ENCODE results near the gene ZKSCAN4.

ZKSCAN4 gene

DNA sequence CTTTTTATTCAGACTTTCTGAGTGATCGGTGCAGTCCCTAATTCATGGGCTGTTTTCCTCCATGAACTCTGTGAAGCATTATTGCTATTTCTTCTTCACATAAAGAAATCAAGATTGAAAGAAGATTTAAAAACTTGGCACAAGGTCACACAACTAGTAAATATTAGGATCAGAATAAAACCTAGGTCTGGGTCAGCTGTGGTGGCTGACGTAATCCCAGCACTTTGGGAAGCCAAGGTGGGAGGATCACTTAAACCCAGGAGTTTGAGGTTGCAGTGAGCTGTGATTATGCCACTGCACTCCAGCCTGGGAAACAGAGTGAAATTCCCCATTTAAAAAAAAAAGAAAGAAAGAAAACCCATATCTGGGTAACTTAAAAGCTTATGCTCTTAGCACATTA lies 25.6 kb downstream of the ZKSCAN4 start:
- no peak for TF ChIP-seq GATA2 (IDR thresholded peaks at IDR 0.05; ENCODE audit: low read depth, low read length)
- no peak for TF ChIP-seq GATA3 (IDR thresholded peaks at IDR 0.05; ENCODE audit: low read depth, low read length)

GRCh38 chr6:28225056-28225834 lies 26.8 kb downstream of the ZKSCAN4 start, which contains the start of gene ZSCAN9:
Gene ZSCAN9 (plus strand): TSS chr6:28225275. CDS start chr6:28227085, 1,810 bp downstream.
- TF ChIP-seq GATA3 (IDR thresholded peaks at IDR 0.05; ENCODE audit: low read depth, low read length) (no peak), GATA2 (IDR thresholded peaks at IDR 0.05; ENCODE audit: low read depth, low read length) (no peak)

- no peak for TF ChIP-seq GATA2 (IDR thresholded peaks at IDR 0.05; ENCODE audit: low read depth, low read length)
These were observed 27.7 kb downstream of the ZKSCAN4 start for GRCh38 chr6:28224131-28225055.

GRCh38 chr6:28220257-28221133 lies 31.6 kb downstream of the ZKSCAN4 start:
- TF ChIP-seq GATA3 (IDR thresholded peaks at IDR 0.05; ENCODE audit: low read depth, low read length), result no peak

DNA sequence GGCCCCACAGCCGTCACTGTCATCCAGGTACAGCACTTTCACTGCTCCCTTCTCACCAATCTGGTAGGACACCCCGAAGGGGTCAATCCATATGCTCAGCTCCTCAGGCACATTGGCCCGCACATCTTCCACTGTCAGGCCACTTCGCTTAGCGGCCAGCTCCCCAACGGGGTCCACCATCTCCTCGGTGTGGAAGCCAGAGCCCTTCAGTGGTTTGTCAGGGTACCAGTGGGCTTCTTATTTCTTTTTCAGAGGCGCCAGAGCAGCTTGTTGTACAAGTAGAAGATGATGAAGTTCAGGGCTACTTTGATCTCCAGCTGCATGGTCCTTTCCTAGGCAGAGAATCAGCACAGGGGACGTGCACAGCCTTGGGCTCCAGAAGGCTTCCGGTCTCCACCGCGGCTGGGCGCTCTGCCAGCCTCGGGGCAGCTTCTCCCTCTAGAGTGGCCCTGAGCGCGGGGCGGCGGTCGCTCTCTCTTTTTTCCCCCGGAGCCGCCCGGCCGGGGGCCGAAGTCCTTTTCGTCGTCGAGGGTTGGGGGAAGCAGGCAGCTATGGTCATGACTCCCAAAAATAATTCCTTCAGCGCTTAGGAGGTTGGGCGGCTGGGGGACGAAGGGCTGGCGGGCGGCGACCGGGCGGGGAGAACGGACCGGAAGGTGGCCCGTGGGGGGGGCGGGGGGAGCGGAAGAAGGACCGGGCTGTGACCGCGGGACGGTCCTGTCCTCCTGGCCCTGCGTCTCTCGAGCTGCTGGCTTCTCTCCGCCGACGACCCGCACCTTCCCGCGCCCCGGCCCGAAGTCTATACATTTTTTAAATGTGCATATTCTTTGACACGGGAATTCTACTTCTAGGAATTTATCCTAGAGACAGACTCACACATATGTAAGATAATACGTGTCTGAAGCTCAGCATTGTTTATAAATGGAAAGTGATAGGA lies 33.5 kb downstream of the ZKSCAN4 start:
- TF ChIP-seq GATA2 (IDR thresholded peaks at IDR 0.05; ENCODE audit: low read depth, low read length) (no peak; the same call in 1 of the 2 replicates), GATA3 (IDR thresholded peaks at IDR 0.05; ENCODE audit: low read depth, low read length) (no peak)

DNA sequence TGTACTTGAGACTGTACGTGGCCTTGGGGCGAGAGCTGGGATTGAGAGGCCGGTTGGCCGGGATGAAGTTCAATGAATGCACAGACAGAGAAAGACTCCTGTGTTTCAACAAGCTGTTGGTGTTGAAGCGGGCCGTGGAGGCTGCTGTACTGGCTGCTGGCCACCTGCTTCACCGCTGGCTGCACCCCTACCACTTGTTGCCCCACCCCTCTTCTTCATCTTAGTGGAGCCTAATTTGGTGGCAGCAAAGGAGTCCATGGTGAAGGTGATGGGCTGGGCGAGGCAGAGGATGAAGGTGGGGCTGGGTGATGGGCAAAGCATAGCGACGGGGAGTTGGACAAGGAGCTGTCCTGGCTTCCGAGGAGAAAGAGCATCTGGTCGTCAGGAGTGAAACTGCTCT lies 34.2 kb downstream of the ZKSCAN4 start:
- TF ChIP-seq GATA2 (IDR thresholded peaks at IDR 0.05; ENCODE audit: low read depth, low read length) (no peak), GATA3 (IDR thresholded peaks at IDR 0.05; ENCODE audit: low read depth, low read length) (no peak)

GRCh38 chr6:28215425-28215824 lies 36.6 kb downstream of the ZKSCAN4 start:
- TF ChIP-seq GATA3 (IDR thresholded peaks at IDR 0.05; ENCODE audit: low read depth, low read length) (no peak), GATA2 (IDR thresholded peaks at IDR 0.05; ENCODE audit: low read depth, low read length) (no peak)

DNA sequence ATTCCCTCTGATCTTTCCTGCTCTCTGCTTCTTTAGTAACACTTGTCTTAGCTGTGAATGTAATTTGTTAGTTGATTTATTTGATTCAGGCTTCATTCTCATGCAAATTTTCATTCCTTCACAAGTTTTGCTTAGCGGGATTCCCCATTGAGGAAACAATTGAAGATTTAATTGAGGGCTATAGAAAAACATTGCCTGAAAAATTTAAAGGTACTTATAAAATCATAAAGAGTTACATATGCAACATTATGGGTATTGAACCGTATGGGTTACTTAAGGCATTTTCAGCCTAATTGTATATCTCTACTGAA lies 38.9 kb downstream of the ZKSCAN4 start:
- TF ChIP-seq GATA3 (IDR thresholded peaks at IDR 0.05; ENCODE audit: low read depth, low read length) (no peak), GATA2 (IDR thresholded peaks at IDR 0.05; ENCODE audit: low read depth, low read length) (no peak)

DNA sequence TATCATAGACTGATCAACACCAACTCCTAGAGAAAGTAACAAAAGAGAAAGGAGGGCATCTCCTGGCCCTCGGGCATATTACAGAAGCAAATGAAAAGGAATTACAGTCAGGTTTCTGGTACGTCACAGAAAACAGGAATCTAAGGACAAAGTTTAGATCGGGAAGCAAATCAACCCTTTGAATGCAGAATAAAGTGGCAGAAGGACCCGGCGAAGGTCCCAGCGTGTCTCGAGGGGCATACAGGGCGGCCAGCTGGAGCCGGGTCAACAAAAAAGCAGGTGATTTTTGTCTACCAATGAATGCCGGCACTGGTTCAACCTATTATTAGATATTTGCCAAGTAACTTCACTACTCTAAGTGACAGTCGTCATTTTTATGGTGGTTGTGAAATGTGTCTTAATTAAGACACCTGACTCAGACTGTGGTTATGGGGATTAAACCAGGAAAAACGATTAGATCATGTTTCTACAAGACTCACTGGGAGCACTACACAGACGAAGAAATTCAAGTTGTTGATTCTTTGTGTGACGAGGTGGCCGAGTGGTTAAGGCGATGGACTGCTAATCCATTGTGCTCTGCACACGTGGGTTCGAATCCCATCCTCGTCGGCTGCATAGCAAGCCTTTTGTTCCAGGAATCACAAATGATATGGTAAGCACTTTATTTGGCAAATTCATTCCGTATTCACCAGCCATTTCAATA lies 39.4 kb downstream of the ZKSCAN4 start:
- TF ChIP-seq GATA3 (IDR thresholded peaks at IDR 0.05; ENCODE audit: low read depth, low read length) (no peak), GATA2 (IDR thresholded peaks at IDR 0.05; ENCODE audit: low read depth, low read length) (no peak)

DNA sequence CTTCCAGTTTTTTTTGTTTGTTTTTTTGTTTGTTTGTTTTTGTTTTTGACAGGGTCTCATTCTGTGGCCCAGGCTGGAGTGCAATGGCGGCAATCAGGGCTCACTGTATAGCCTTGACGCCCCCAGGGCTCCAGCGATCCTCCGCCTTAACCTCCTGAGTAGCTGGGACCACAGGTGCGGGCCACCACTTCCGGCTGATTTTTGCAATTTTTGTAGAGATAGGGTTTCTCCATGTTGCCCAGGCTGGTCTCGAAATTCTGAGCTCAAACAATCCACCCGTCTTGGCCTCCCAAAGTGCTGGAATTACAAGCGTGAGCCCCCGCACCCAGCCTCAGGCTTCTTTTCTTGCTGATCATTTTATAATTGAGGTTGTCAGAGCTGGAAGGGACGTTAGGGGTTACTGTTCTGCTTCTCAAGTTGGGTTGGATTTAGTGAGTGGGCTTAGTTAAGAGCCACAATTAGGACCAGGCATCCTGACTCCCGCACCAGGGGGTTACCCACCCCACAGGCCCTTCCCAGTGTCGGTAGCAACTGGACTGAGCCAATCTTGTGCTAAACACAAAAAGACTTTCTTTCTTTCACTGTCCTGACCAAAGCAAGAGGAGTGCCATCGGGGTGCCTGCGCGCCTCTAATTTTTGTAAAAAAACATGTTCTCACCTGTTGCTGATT lies 40.1 kb downstream of the ZKSCAN4 start:
- TF ChIP-seq GATA3 (IDR thresholded peaks at IDR 0.05; ENCODE audit: low read depth, low read length) (no peak), GATA2 (IDR thresholded peaks at IDR 0.05; ENCODE audit: low read depth, low read length) (no peak)

DNA sequence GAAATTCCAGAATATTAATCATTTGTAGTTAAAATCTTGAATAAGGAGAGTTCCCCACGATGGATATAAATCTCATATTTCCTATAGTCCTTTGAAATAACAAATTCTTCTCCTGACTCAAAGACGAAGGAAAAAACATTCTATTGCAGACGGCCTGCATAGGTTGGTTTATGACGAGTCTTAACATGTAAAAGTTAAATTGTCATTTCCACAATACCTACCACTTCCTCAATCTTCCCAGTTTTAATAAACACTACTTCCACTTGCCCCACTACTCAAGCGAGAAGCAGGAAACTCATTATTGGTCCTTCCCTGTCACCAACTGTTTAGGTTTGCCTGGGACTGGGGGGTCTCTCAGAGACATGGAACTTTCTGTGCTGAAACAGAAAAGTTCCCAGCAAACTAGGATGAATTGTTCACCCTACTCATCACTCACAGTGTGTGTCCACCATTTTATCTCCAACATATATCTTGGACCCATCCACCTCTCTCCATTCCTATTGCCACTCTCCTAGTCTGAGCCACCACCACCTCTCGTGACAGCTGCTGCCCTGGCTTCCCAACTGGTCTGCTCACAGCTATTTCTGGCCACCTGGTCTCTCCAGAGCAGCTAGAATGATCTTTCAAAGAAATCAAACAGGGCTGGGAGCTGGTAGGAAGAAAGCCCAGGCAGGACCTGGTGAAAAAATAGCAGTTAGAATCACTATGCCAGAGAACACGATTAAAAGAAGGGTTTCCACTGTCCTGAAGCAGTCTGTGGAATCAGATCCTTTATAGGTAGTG lies 42.1 kb downstream of the ZKSCAN4 start:
- no peak for TF ChIP-seq GATA2 (IDR thresholded peaks at IDR 0.05; ENCODE audit: low read depth, low read length)
- no peak for TF ChIP-seq GATA3 (IDR thresholded peaks at IDR 0.05; ENCODE audit: low read depth, low read length)

Measured in SH-SY5Y (cell line).